ENCODE results near the gene OR8B12.

OR8B12 gene

GRCh38 chr11:124543554-124543953, at the start of gene OR8B12:
Gene OR8B12, minus strand, starts transcription at chr11:124543654. Its CDS starts 0 bp downstream, at chr11:124543654.
- no peak for DNase-seq (ENCODE audit: low read depth, low spot score)

- DNase-seq (ENCODE audit: low read depth, low spot score) = no peak
Measured at GRCh38 chr11:124592627-124593026, 49.2 kb upstream of the OR8B12 start.

GRCh38 chr11:124591430-124591829, 48.0 kb upstream of the OR8B12 start:
- DNase-seq (ENCODE audit: low read depth, low spot score) = no peak

- DNase-seq (ENCODE audit: low read depth, low spot score) = no peak
Measured at GRCh38 chr11:124586238-124586860, 42.9 kb upstream of the OR8B12 start.

- DNase-seq (ENCODE audit: low read depth, low spot score) = no peak
Measured at GRCh38 chr11:124584681-124585372, 41.4 kb upstream of the OR8B12 start.

- DNase-seq (ENCODE audit: low read depth, low spot score) = no peak
Measured at GRCh38 chr11:124583781-124584180, 40.3 kb upstream of the OR8B12 start.

GRCh38 chr11:124582565-124582964, 39.1 kb upstream of the OR8B12 start:
- DNase-seq (ENCODE audit: low read depth, low spot score) = no peak

- no peak for DNase-seq (ENCODE audit: low read depth, low spot score)
Measured at GRCh38 chr11:124581817-124582216, 38.4 kb upstream of the OR8B12 start.

- DNase-seq (ENCODE audit: low read depth, low spot score) = no peak
Measured at GRCh38 chr11:124578761-124579160, 35.3 kb upstream of the OR8B12 start.

- no peak for DNase-seq (ENCODE audit: low read depth, low spot score)
Measured at GRCh38 chr11:124577716-124578427, 34.4 kb upstream of the OR8B12 start.

GRCh38 chr11:124570160-124570559, 26.7 kb upstream of the OR8B12 start:
- DNase-seq (ENCODE audit: low read depth, low spot score) = no peak

GRCh38 chr11:124569697-124570096, 26.2 kb upstream of the OR8B12 start, which contains the start of gene OR8A1:
Gene OR8A1, plus strand, starts transcription at chr11:124569997. Its CDS starts 123 bp downstream, at chr11:124570120.
- DNase-seq (ENCODE audit: low read depth, low spot score) = no peak

- no peak for DNase-seq (ENCODE audit: low read depth, low spot score)
Measured at GRCh38 chr11:124556828-124557227, 13.4 kb upstream of the OR8B12 start.

GRCh38 chr11:124551987-124552386, 8.5 kb upstream of the OR8B12 start:
- no peak for DNase-seq (ENCODE audit: low read depth, low spot score)

GRCh38 chr11:124551189-124551588, 7.7 kb upstream of the OR8B12 start:
- DNase-seq (ENCODE audit: low read depth, low spot score) = no peak

GRCh38 chr11:124543145-124543544, 309 bp downstream of the OR8B12 start:
- no peak for DNase-seq (ENCODE audit: low read depth, low spot score)

GRCh38 chr11:124541204-124541603, 2.2 kb downstream of the OR8B12 start:
- DNase-seq (ENCODE audit: low read depth, low spot score) = no peak

GRCh38 chr11:124538019-124538418, 5.4 kb downstream of the OR8B12 start:
- no peak for DNase-seq (ENCODE audit: low read depth, low spot score)

GRCh38 chr11:124536520-124536919, 6.9 kb downstream of the OR8B12 start:
- no peak for DNase-seq (ENCODE audit: low read depth, low spot score)

GRCh38 chr11:124535552-124536232, 7.8 kb downstream of the OR8B12 start:
- DNase-seq (ENCODE audit: low read depth, low spot score) = no peak

GRCh38 chr11:124534051-124534450, 9.4 kb downstream of the OR8B12 start:
- DNase-seq (ENCODE audit: low read depth, low spot score) = no peak

GRCh38 chr11:124533626-124534025, 9.8 kb downstream of the OR8B12 start:
- DNase-seq (ENCODE audit: low read depth, low spot score) = no peak

Data from activated naive CD8-positive, alpha-beta T cell treated with anti-CD3 and anti-CD28 coated beads, Interleukin-2, amount 50 U/mL, for 16 hours (primary cell).